Measurements from ENCODE around the gene NRCAM. TPM values are rescaled to one million over a fixed set of nuclear protein-coding genes. Genes with fewer than 3 reads are reported as not detected.

NRCAM gene
- polyA plus RNA-seq, 3 donors, result not detected

DNA sequence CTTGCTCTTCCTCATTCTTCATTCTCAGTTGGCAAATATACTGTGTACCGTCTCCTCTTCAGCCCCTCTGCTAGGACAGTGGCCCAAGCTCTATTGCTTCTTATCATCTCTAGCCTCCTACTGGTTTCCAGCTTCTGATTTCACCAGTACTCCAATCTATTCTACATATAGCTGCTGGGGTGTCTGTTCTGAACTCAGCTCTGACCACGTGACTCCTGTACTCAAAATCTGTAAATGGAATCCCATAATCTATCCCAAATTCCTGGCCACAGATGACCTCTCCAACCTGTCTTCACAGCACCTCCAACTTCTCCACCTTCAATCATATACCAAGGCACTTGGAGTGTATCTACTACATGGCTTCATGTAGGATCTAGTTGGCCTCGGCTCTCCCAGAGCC is 152.9 kb downstream of the NRCAM start:
- no peak overlapping the region for H3K27ac ChIP-seq (ENCODE audit: low read depth in 1 of 2, low read length in 2 of 2)
- no peak overlapping the region for H3K9ac ChIP-seq (ENCODE audit: insufficient read depth, low read length, poor library complexity, severe bottlenecking)
- DNase-seq, result no peak
- peaks cover 0 to 3% (median 1%) of the 10 kb centered on the region in 7 donors for H3K9me3 Mint-ChIP-seq
- intact Hi-C loops (cut with micrococcal nuclease), result no loop called here
- no peak overlapping the region for H3K27ac Mint-ChIP-seq
- H3K27me3 Mint-ChIP-seq (ENCODE audit: low read depth in 3 of 3), result peaks cover 0 to 8% (median 2%) of the 10 kb centered on the region in 3 donors
- no peaks in the 10 kb centered on the region for H3K36me3 ChIP-seq (replicated peaks in 1 of 2; ENCODE audit: control insufficient read depth in 1 of 2, insufficient read depth in 2 of 2, low read length in 2 of 2)
- 97% methylated on average over 3 of the region's 3 CpGs for WGBS (ENCODE audit: insufficient coverage)
- no peak overlapping the region for H3K4me3 ChIP-seq (replicated peaks in 1 of 3; ENCODE audit: low read depth in 2 of 3, low read length in 3 of 3)
- no peak overlapping the region for H3K4me3 Mint-ChIP-seq
- no peaks in the 10 kb centered on the region for H4K20me1 ChIP-seq (ENCODE audit: insufficient read depth, low read length)
- no peaks in the 10 kb centered on the region for H3K4me1 Mint-ChIP-seq
- no peaks in the 10 kb centered on the region for H3K36me3 Mint-ChIP-seq
- H3K79me2 ChIP-seq (ENCODE audit: insufficient read depth, low read length), result no peaks in the 10 kb centered on the region
- H2AFZ ChIP-seq (ENCODE audit: insufficient read depth, low read depth, low read length, poor library complexity, severe bottlenecking), result no peak overlapping the region
- no peaks in the 10 kb centered on the region for H3K27me3 ChIP-seq (ENCODE audit: control insufficient read depth in 2 of 2, insufficient read depth in 2 of 2, low read length in 2 of 2)
- TF ChIP-seq, protein P1, sequence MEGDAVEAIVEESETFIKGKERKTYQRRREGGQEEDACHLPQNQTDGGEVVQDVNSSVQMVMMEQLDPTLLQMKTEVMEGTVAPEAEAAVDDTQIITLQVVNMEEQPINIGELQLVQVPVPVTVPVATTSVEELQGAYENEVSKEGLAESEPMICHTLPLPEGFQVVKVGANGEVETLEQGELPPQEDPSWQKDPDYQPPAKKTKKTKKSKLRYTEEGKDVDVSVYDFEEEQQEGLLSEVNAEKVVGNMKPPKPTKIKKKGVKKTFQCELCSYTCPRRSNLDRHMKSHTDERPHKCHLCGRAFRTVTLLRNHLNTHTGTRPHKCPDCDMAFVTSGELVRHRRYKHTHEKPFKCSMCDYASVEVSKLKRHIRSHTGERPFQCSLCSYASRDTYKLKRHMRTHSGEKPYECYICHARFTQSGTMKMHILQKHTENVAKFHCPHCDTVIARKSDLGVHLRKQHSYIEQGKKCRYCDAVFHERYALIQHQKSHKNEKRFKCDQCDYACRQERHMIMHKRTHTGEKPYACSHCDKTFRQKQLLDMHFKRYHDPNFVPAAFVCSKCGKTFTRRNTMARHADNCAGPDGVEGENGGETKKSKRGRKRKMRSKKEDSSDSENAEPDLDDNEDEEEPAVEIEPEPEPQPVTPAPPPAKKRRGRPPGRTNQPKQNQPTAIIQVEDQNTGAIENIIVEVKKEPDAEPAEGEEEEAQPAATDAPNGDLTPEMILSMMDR (IDR thresholded peaks at IDR 0.05), result no peak
- H3K4me2 ChIP-seq (replicated peaks; ENCODE audit: extremely low read depth, low read length, poor library complexity, severe bottlenecking), result no peak overlapping the region
- H3K4me1 ChIP-seq (ENCODE audit: control insufficient read depth in 1 of 2, insufficient read depth in 2 of 2, low read length in 2 of 2), result no peaks in the 10 kb centered on the region
- no peaks in the 10 kb centered on the region for H3K9me3 ChIP-seq (replicated peaks in 1 of 2; ENCODE audit: control insufficient read depth in 1 of 2, insufficient read depth in 1 of 2, low read length in 2 of 2)

DNA sequence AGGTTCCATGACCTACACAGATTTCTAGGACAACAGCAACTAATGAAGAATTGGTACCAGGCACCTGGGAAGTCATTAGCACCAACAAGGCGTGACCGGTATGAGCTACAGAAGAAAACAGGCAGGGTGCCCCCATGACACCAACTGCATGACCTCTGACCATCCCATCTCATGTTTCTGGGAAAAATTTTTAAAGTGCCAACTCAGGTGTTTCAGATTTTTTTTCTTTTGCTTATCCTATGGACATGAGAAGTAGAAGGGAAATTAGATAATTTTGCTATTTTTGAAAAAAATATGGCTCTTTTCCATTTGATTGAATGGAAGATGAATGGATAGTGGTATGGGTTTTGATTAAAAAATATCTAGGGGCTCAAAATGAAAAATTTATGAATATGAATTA is 154.8 kb downstream of the NRCAM start:
- Histone ChIP-seq H3K4me2 (replicated peaks; ENCODE audit: extremely low read depth, low read length, poor library complexity, severe bottlenecking) (no peak overlapping the region), H3K36me3 (replicated peaks in 1 of 2; ENCODE audit: control insufficient read depth in 1 of 2, insufficient read depth in 2 of 2, low read length in 2 of 2) (no peaks in the 10 kb centered on the region), H2AFZ (ENCODE audit: insufficient read depth, low read depth, low read length, poor library complexity, severe bottlenecking) (no peak overlapping the region), H4K20me1 (ENCODE audit: insufficient read depth, low read length) (no peaks in the 10 kb centered on the region), H3K27ac (ENCODE audit: low read depth in 1 of 2, low read length in 2 of 2) (no peak overlapping the region), H3K9me3 (replicated peaks in 1 of 2; ENCODE audit: control insufficient read depth in 1 of 2, insufficient read depth in 1 of 2, low read length in 2 of 2) (no peaks in the 10 kb centered on the region), H3K4me3 (replicated peaks in 1 of 3; ENCODE audit: low read depth in 2 of 3, low read length in 3 of 3) (no peak overlapping the region), H3K27me3 (ENCODE audit: control insufficient read depth in 2 of 2, insufficient read depth in 2 of 2, low read length in 2 of 2) (no peaks in the 10 kb centered on the region), H3K9ac (ENCODE audit: insufficient read depth, low read length, poor library complexity, severe bottlenecking) (no peak overlapping the region), H3K4me1 (ENCODE audit: control insufficient read depth in 1 of 2, insufficient read depth in 2 of 2, low read length in 2 of 2) (no peaks in the 10 kb centered on the region), H3K79me2 (ENCODE audit: insufficient read depth, low read length) (no peaks in the 10 kb centered on the region)
- Mint-ChIP-seq H3K27me3 (ENCODE audit: low read depth in 3 of 3) (peaks cover 0 to 8% (median 2%) of the 10 kb centered on the region in 3 donors), H3K4me1 (no peaks in the 10 kb centered on the region), H3K4me3 (no peak overlapping the region), H3K9me3 (peaks cover 0 to 3% (median 1%) of the 10 kb centered on the region in 7 donors), H3K36me3 (no peaks in the 10 kb centered on the region), H3K27ac (no peak overlapping the region)
- WGBS (ENCODE audit: insufficient coverage), result 100% methylated on average over 2 of the region's 2 CpGs
- intact Hi-C loops (cut with micrococcal nuclease), result no loop called here
- TF ChIP-seq, protein P1 (IDR thresholded peaks at IDR 0.05), result no peak
- no peak for DNase-seq

Data from CD14-positive monocyte (primary cell).